B cell (primary cell): ENCODE results near the gene NCOA5. TPM values are rescaled to one million over a fixed set of nuclear protein-coding genes. Genes with fewer than 3 reads are reported as not detected.

Source experiments
- ATAC-seq: fragments of 200-7000 bp; cut with Tn5 transposase; one replicate; pipeline ENCODE4 v1.10.0; 2021; ENCODE audit warnings: low read depth, mild to moderate bottlenecking, moderate number of reproducible peaks, moderate library complexity
- CTCF ChIA-PET: fragments of 350-600 bp; sonication (Branson Sonifier 250); formaldehyde crosslinking; loops from one replicate; lab custom pipeline; 2021; ENCODE audit warnings: antibody characterized with exemption, inconsistent platforms; lab: Charles Lee
- POLR2A ChIA-PET: fragments of 350-600 bp; sonication (Branson Sonifier 250); formaldehyde crosslinking; loops from one replicate; lab custom pipeline; 2021; ENCODE audit warnings: antibody characterized with exemption; lab: Charles Lee
- DNase-seq: peaks from one replicate; pipeline ENCODE4 v3.0.0; 2013
- H2AFZ ChIP-seq: 2 replicates; pipeline ENCODE4 v1.6.1; 2012; ENCODE audit warnings: mild to moderate bottlenecking, low read depth, low read length; ENCODE audit not compliant: insufficient read depth, poor library complexity, severe bottlenecking
- H3K27ac ChIP-seq, 2 donors: 1 replicate in 1 of 2; 2 replicates in 1 of 2; pipeline ENCODE4 v1.5.1; 2012 to 2013; ENCODE audit warnings: low read length in 2 of 2, mild to moderate bottlenecking in 2 of 2, moderate library complexity in 1 of 2
- H3K27me3 ChIP-seq, 4 experiments: fragments of 200-600 bp in 1 of 4; sonication (generic) in 1 of 4; replicated peaks in 1 of 4; 1 replicate in 2 of 4; 2 replicates in 2 of 4; pipeline versions ENCODE4 v1.6.1 to v1.7.0; 2013 to 2016; ENCODE audit warnings: low read length in 3 of 4, mild to moderate bottlenecking in 2 of 4, mixed read lengths in 1 of 4, moderate library complexity in 1 of 4; ENCODE audit not compliant: insufficient read depth in 4 of 4, control insufficient read depth in 3 of 4; ENCODE audit errors: control extremely low read depth in 1 of 4
- H3K36me3 ChIP-seq, 2 experiments: replicated peaks in 1 of 2; 1 replicate in 1 of 2; 2 replicates in 1 of 2; pipeline versions ENCODE4 v1.6.1 to v1.7.1; 2013; ENCODE audit warnings: low read length in 1 of 2; ENCODE audit not compliant: insufficient read depth in 2 of 2, control insufficient read depth in 1 of 2; ENCODE audit errors: control extremely low read depth in 1 of 2, extremely low read depth in 1 of 2
- H3K4me1 ChIP-seq, 2 donors: fragments of 200-600 bp in 1 of 2; sonication (generic) in 1 of 2; 1 replicate in 1 of 2; 2 replicates in 1 of 2; pipeline versions ENCODE4 v1.5.1 to v1.6.1; 2013 to 2017; ENCODE audit warnings: low read length in 2 of 2; ENCODE audit not compliant: control insufficient read depth in 2 of 2, insufficient read depth in 2 of 2
- H3K4me2 ChIP-seq: replicated peaks from 2 replicates; pipeline ENCODE3; 2012; ENCODE audit warnings: mild to moderate bottlenecking, low read depth, low read length; ENCODE audit not compliant: poor library complexity, severe bottlenecking
- H3K4me3 ChIP-seq, 5 experiments: fragments of 200-600 bp in 1 of 5; sonication (generic) in 1 of 5; 1 replicate in 3 of 5; 2 replicates in 2 of 5; pipeline versions ENCODE4 v1.5.1 to v1.7.0; 2011 to 2016; ENCODE audit warnings: low read length in 4 of 5, mild to moderate bottlenecking in 4 of 5, low read depth in 2 of 5, control low read depth in 1 of 5, moderate library complexity in 1 of 5; ENCODE audit not compliant: insufficient read depth in 1 of 5; ENCODE audit errors: control extremely low read depth in 1 of 5, extremely low read depth in 1 of 5
- H3K79me2 ChIP-seq: fragments of 200-600 bp; sonication (generic); one replicate; pipeline ENCODE4 v1.6.0; 2016; ENCODE audit warnings: low read length; ENCODE audit not compliant: control insufficient read depth, insufficient read depth
- H3K9ac ChIP-seq: fragments of 200-600 bp; sonication (generic); 2 replicates; pipeline ENCODE4 v1.6.1; 2017; ENCODE audit warnings: mild to moderate bottlenecking, low read length, moderate library complexity
- H3K9me3 ChIP-seq, 3 donors: one replicate each; pipeline versions ENCODE4 v1.6.1 to v1.7.1; 2013; ENCODE audit warnings: low read length in 2 of 3; ENCODE audit not compliant: control insufficient read depth in 2 of 3, insufficient read depth in 1 of 3; ENCODE audit errors: control extremely low read depth in 1 of 3
- H4K20me1 ChIP-seq: 2 replicates; pipeline ENCODE4 v1.6.0; 2012; ENCODE audit warnings: mild to moderate bottlenecking, low read length; ENCODE audit not compliant: insufficient read depth, control insufficient read depth, poor library complexity, severe bottlenecking
- H3K27ac Mint-ChIP-seq: one replicate; pipeline ENCODE4 v1.8.0; 2021; ENCODE audit warnings: mixed read lengths
- H3K27me3 Mint-ChIP-seq: one replicate; pipeline ENCODE4 v1.8.0; 2021; ENCODE audit warnings: mixed read lengths
- H3K4me1 Mint-ChIP-seq: one replicate; pipeline ENCODE4 v1.8.0; 2021; ENCODE audit warnings: mixed read lengths
- H3K4me3 Mint-ChIP-seq: one replicate; pipeline ENCODE4 v1.8.0; 2021; ENCODE audit warnings: mixed read lengths
- H3K9me3 Mint-ChIP-seq: one replicate; pipeline ENCODE4 v1.8.0; 2022; ENCODE audit warnings: mixed read lengths; ENCODE audit not compliant: insufficient read depth
- CTCF ChIP-seq: fragments of 200-600 bp; IDR thresholded peaks from one replicate; pipeline ENCODE4 v1.8.0; 2022; ENCODE audit warnings: antibody characterized with exemption, mild to moderate bottlenecking
- EZH2 ChIP-seq: IDR thresholded peaks from 2 replicates; pipeline ENCODE4 v1.6.1; 2012; ENCODE audit warnings: borderline replicate concordance, low read depth, mild to moderate bottlenecking, moderate library complexity, low read length; ENCODE audit not compliant: insufficient read depth, poor library complexity, severe bottlenecking
- WGBS: methylation state at CpG from one replicate; pipeline ENCODE4 v1.1.5; 2013; ENCODE audit warnings: missing lambda C conversion rate; ENCODE audit not compliant: insufficient coverage; 5-methylcytosine and 5-hydroxymethylcytosine counted together
- intact Hi-C: fragments of 100-400 bp; cut with micrococcal nuclease; formaldehyde crosslinking; loops from one replicate; pipeline ENCODE4 v1.10.0; 2022
- polyA plus RNA-seq: library from polyadenylated mRNA; depleted of rRNA; stranded (reverse); fragments of >200 nt; gene quantifications from 2 replicates; pipeline ENCODE4 v1.2.3, GENCODE V29; 2012
- total RNA-seq, 2 donors: library from RNA; stranded (reverse); fragments of 120-200 nt in 1 of 2; gene quantifications; 1 replicate in 1 of 2; 2 replicates in 1 of 2; pipeline versions ENCODE4 v1.2.3 to v1.2.4, GENCODE V29; 2013 to 2022

NCOA5 gene
- total and polyA plus RNA-seq, 2 donors (not counting 1 experiment from before 2014, with no cell fraction given), result 26.0 to 41.6 TPM

- H3K27ac Mint-ChIP-seq, result no peak overlapping the region
- 85% methylated on average over 8 of the region's 10 CpGs for WGBS
Observed at GRCh38 chr20:46025376-46025783, 64.4 kb downstream of the NCOA5 start.

More at GRCh38 chr20:46025376-46025783, 64.4 kb downstream of the NCOA5 start:
- H3K4me1 Mint-ChIP-seq, result peaks cover 23% of the 10 kb centered on the region
- no peaks in the 10 kb centered on the region for H3K9me3 Mint-ChIP-seq
- H3K4me2 ChIP-seq, result no peak overlapping the region
- intact Hi-C loops, result loop anchor here (10.0 kb wide), 1 partner anchor 319 kb away; no protein-coding TSS in a partner anchor
- no peak for DNase-seq
- H3K4me1 ChIP-seq, result peaks cover 22 to 26% of the 10 kb centered on the region in 2 donors
- H3K4me3 Mint-ChIP-seq, result no peak overlapping the region
- ChIA-PET CTCF (interaction anchor here (1.0 to 4.2 kb wide), 4 partner anchors 12 to 149 kb away, joined by 3 to 61 read pairs (median 20); no protein-coding TSS in a partner anchor), POLR2A (no interaction called here)
- H3K27ac ChIP-seq, result no peak overlapping the region
- H3K9me3 ChIP-seq, result peaks cover 0 to 21% (median 0%) of the 10 kb centered on the region in 3 donors
- H3K9ac ChIP-seq, result no peak overlapping the region
- peaks cover 0 to 95% (median 36%) of the 10 kb centered on the region in 4 experiments for H3K27me3 ChIP-seq
- no peaks in the 10 kb centered on the region for H4K20me1 ChIP-seq
- no peaks in the 10 kb centered on the region for H3K79me2 ChIP-seq
- ATAC-seq, result no peak
- peaks cover 43% of the 10 kb centered on the region for H3K27me3 Mint-ChIP-seq
- no peak overlapping the region for H3K4me3 ChIP-seq
- no peak overlapping the region for H2AFZ ChIP-seq
- TF ChIP-seq EZH2 (no peak), CTCF (no peak)
- H3K36me3 ChIP-seq, result no peaks in the 10 kb centered on the region
